ENCODE results near the gene RIBC2.

The RIBC2 gene

GRCh38 chr22:45376703-45377102 lies 36.8 kb upstream of the RIBC2 start:
- H3K4me3 ChIP-seq (ENCODE audit: low read length in 2 of 2), result no peak overlapping the region
- no peak overlapping the region for H3K14ac ChIP-seq (ENCODE audit: low read length)
- no peak overlapping the region for H3K23ac ChIP-seq (ENCODE audit: low read depth, low read length, poor library complexity)
- H3K4ac ChIP-seq (ENCODE audit: low read length), result no peak overlapping the region
- no peak overlapping the region for H3K18ac ChIP-seq (ENCODE audit: low read length)
- no peak overlapping the region for H2AK5ac ChIP-seq (ENCODE audit: low read depth, low read length)
- H3K9me3 ChIP-seq (replicated peaks in 1 of 2; ENCODE audit: control insufficient read depth in 2 of 2, insufficient read depth in 1 of 2, low read depth in 1 of 2, low read length in 2 of 2), result peaks cover 1 to 2% of the 10 kb centered on the region in 2 donors
- H3K27ac ChIP-seq (replicated peaks; ENCODE audit: low read length), result no peak overlapping the region
- no peak overlapping the region for H2AFZ ChIP-seq (ENCODE audit: low read length)
- H2BK120ac ChIP-seq (ENCODE audit: low read depth, low read length), result no peak overlapping the region
- H4K91ac ChIP-seq (ENCODE audit: low read depth, low read length, poor library complexity), result no peak overlapping the region
- H3K4me2 ChIP-seq (ENCODE audit: insufficient read depth, low read length, poor library complexity, severe bottlenecking), result no peak overlapping the region
- H2BK12ac ChIP-seq (ENCODE audit: low read length), result no peak overlapping the region
- no peaks in the 10 kb centered on the region for H3K36me3 ChIP-seq (replicated peaks in 1 of 2; ENCODE audit: control insufficient read depth in 2 of 2, insufficient read depth in 2 of 2, low read length in 2 of 2)
- peaks cover 0 to 11% (median 0%) of the 10 kb centered on the region in 3 experiments for H3K27me3 ChIP-seq (ENCODE audit: control insufficient read depth in 3 of 3, insufficient read depth in 3 of 3, low read depth in 1 of 3, low read length in 3 of 3)
- H3K4me1 ChIP-seq (ENCODE audit: control insufficient read depth in 2 of 2, insufficient read depth in 1 of 2, low read depth in 1 of 2, low read length in 2 of 2), result no peaks in the 10 kb centered on the region
- DNase-seq (ENCODE audit: low spot score), result no peak
- WGBS, 2 donors (ENCODE audit: extremely low coverage in 2 of 2, insufficient read length in 2 of 2, insufficient replicate concordance in 1 of 2), result no CpG with 5 or more reads among the region's 1 CpG
- no peak overlapping the region for H4K8ac ChIP-seq (ENCODE audit: low read depth, low read length)
- no peaks in the 10 kb centered on the region for H3K79me1 ChIP-seq (ENCODE audit: low read depth, low read length)
- H3K9ac ChIP-seq (ENCODE audit: low read depth, low read length, poor library complexity), result no peak overlapping the region
- no peak overlapping the region for H2BK15ac ChIP-seq (ENCODE audit: low read length)
- no peak overlapping the region for H2BK5ac ChIP-seq (ENCODE audit: low read length)

- H3K36me3 ChIP-seq (replicated peaks in 1 of 2; ENCODE audit: control insufficient read depth in 2 of 2, insufficient read depth in 2 of 2, low read length in 2 of 2), result no peaks in the 10 kb centered on the region
- H3K27ac ChIP-seq (replicated peaks; ENCODE audit: low read length), result no peak overlapping the region
- H3K4ac ChIP-seq (ENCODE audit: low read length), result no peak overlapping the region
- no peak overlapping the region for H3K4me2 ChIP-seq (ENCODE audit: insufficient read depth, low read length, poor library complexity, severe bottlenecking)
- no peak overlapping the region for H3K4me3 ChIP-seq (ENCODE audit: low read length in 2 of 2)
- peaks cover 0 to 21% (median 0%) of the 10 kb centered on the region in 3 experiments for H3K27me3 ChIP-seq (ENCODE audit: control insufficient read depth in 3 of 3, insufficient read depth in 3 of 3, low read depth in 1 of 3, low read length in 3 of 3)
- no peak overlapping the region for H3K9ac ChIP-seq (ENCODE audit: low read depth, low read length, poor library complexity)
- no peak overlapping the region for H2AFZ ChIP-seq (ENCODE audit: low read length)
- no peak for DNase-seq (ENCODE audit: low spot score)
- no peak overlapping the region for H4K91ac ChIP-seq (ENCODE audit: low read depth, low read length, poor library complexity)
- H2BK5ac ChIP-seq (ENCODE audit: low read length), result no peak overlapping the region
- H3K23ac ChIP-seq (ENCODE audit: low read depth, low read length, poor library complexity), result no peak overlapping the region
- H3K18ac ChIP-seq (ENCODE audit: low read length), result no peak overlapping the region
- no peak overlapping the region for H2BK120ac ChIP-seq (ENCODE audit: low read depth, low read length)
- no peak overlapping the region for H4K8ac ChIP-seq (ENCODE audit: low read depth, low read length)
- no peaks in the 10 kb centered on the region for H3K9me3 ChIP-seq (replicated peaks in 1 of 2; ENCODE audit: control insufficient read depth in 2 of 2, insufficient read depth in 1 of 2, low read depth in 1 of 2, low read length in 2 of 2)
- no peak overlapping the region for H2AK5ac ChIP-seq (ENCODE audit: low read depth, low read length)
- H3K14ac ChIP-seq (ENCODE audit: low read length), result no peak overlapping the region
- H3K79me1 ChIP-seq (ENCODE audit: low read depth, low read length), result no peaks in the 10 kb centered on the region
- H2BK15ac ChIP-seq (ENCODE audit: low read length), result no peak overlapping the region
- WGBS, 2 donors (ENCODE audit: extremely low coverage in 2 of 2, insufficient read length in 2 of 2, insufficient replicate concordance in 1 of 2), result no CpG with 5 or more reads among the region's 2 CpGs
- H3K4me1 ChIP-seq (ENCODE audit: control insufficient read depth in 2 of 2, insufficient read depth in 1 of 2, low read depth in 1 of 2, low read length in 2 of 2), result no peaks in the 10 kb centered on the region
- H2BK12ac ChIP-seq (ENCODE audit: low read length), result no peak overlapping the region
Observed at GRCh38 chr22:45381348-45381747, 32.1 kb upstream of the RIBC2 start.

DNA sequence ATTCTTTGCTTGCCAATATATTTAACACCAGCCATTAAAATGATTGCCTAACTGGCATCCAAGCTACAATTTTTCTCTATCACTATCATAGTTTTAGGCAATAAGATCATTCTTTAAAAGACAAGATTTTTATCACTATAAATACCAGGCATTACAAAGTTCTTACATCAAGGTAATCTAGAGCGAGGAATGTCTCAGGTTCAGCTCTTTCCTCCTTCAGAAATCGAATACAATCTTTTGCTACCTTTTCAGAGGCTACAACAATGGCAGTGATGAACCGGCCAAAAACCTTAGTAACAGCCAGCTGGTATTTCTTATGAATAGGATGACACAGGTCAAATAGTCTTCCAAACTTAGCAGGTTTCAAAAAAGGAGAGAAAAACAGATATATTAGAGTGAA lies 23.9 kb upstream of the RIBC2 start:
- no CpG with 5 or more reads among the region's 3 CpGs for WGBS, 2 donors (ENCODE audit: extremely low coverage in 2 of 2, insufficient read length in 2 of 2, insufficient replicate concordance in 1 of 2)
- Histone ChIP-seq H3K4me2 (ENCODE audit: insufficient read depth, low read length, poor library complexity, severe bottlenecking) (no peak overlapping the region), H2BK12ac (ENCODE audit: low read length) (no peak overlapping the region), H3K18ac (ENCODE audit: low read length) (no peak overlapping the region), H3K79me1 (ENCODE audit: low read depth, low read length) (no peaks in the 10 kb centered on the region), H4K91ac (ENCODE audit: low read depth, low read length, poor library complexity) (no peak overlapping the region), H3K14ac (ENCODE audit: low read length) (no peak overlapping the region), H3K4ac (ENCODE audit: low read length) (no peak overlapping the region), H3K36me3 (replicated peaks in 1 of 2; ENCODE audit: control insufficient read depth in 2 of 2, insufficient read depth in 2 of 2, low read length in 2 of 2) (no peaks in the 10 kb centered on the region), H2AFZ (ENCODE audit: low read length) (no peak overlapping the region), H3K27ac (replicated peaks; ENCODE audit: low read length) (no peak overlapping the region), H3K9me3 (replicated peaks in 1 of 2; ENCODE audit: control insufficient read depth in 2 of 2, insufficient read depth in 1 of 2, low read depth in 1 of 2, low read length in 2 of 2) (no peaks in the 10 kb centered on the region), H4K8ac (ENCODE audit: low read depth, low read length) (no peak overlapping the region), H2BK15ac (ENCODE audit: low read length) (no peak overlapping the region), H2AK5ac (ENCODE audit: low read depth, low read length) (no peak overlapping the region), H3K27me3 (ENCODE audit: control insufficient read depth in 3 of 3, insufficient read depth in 3 of 3, low read depth in 1 of 3, low read length in 3 of 3) (peaks cover 0 to 29% (median 0%) of the 10 kb centered on the region in 3 experiments), H3K23ac (ENCODE audit: low read depth, low read length, poor library complexity) (no peak overlapping the region), H3K4me1 (ENCODE audit: control insufficient read depth in 2 of 2, insufficient read depth in 1 of 2, low read depth in 1 of 2, low read length in 2 of 2) (no peaks in the 10 kb centered on the region), H3K9ac (ENCODE audit: low read depth, low read length, poor library complexity) (no peak overlapping the region), H3K4me3 (ENCODE audit: low read length in 2 of 2) (no peak overlapping the region), H2BK120ac (ENCODE audit: low read depth, low read length) (no peak overlapping the region), H2BK5ac (ENCODE audit: low read length) (no peak overlapping the region)
- no peak for DNase-seq (ENCODE audit: low spot score)

DNA sequence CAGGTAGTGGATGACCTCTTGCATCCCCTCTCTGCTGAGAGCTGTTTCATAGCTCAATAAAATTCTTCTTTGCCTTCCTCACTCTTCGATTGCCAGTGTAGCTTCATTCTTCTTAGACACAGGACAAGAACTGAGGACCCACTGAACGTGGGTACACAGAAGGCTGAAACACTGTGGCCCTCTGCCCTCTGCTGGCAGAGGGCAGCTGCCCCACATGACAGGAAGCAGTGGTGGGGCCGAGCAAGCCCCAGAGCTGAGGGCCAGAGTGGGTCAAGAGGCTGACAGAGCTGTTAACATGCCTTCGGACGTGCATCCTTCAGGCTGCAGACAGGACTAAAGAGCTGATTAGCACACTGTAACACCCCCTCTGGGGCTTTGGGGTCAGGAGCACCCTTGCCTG lies 15.7 kb upstream of the RIBC2 start:
- no peak overlapping the region for H4K8ac ChIP-seq (ENCODE audit: low read depth, low read length)
- no peak overlapping the region for H2BK15ac ChIP-seq (ENCODE audit: low read length)
- H2BK120ac ChIP-seq (ENCODE audit: low read depth, low read length), result no peak overlapping the region
- H3K9ac ChIP-seq (ENCODE audit: low read depth, low read length, poor library complexity), result no peak overlapping the region
- DNase-seq (ENCODE audit: low spot score), result no peak
- H3K4me2 ChIP-seq (ENCODE audit: insufficient read depth, low read length, poor library complexity, severe bottlenecking), result no peak overlapping the region
- no peak overlapping the region for H2AFZ ChIP-seq (ENCODE audit: low read length)
- peaks cover 0 to 5% of the 10 kb centered on the region in 2 donors for H3K4me1 ChIP-seq (ENCODE audit: control insufficient read depth in 2 of 2, insufficient read depth in 1 of 2, low read depth in 1 of 2, low read length in 2 of 2)
- H3K9me3 ChIP-seq (replicated peaks in 1 of 2; ENCODE audit: control insufficient read depth in 2 of 2, insufficient read depth in 1 of 2, low read depth in 1 of 2, low read length in 2 of 2), result no peaks in the 10 kb centered on the region
- no peaks in the 10 kb centered on the region for H3K36me3 ChIP-seq (replicated peaks in 1 of 2; ENCODE audit: control insufficient read depth in 2 of 2, insufficient read depth in 2 of 2, low read length in 2 of 2)
- H3K14ac ChIP-seq (ENCODE audit: low read length), result no peak overlapping the region
- no CpG with 5 or more reads among the region's 5 CpGs for WGBS, 2 donors (ENCODE audit: extremely low coverage in 2 of 2, insufficient read length in 2 of 2, insufficient replicate concordance in 1 of 2)
- no peak overlapping the region for H4K91ac ChIP-seq (ENCODE audit: low read depth, low read length, poor library complexity)
- H3K4me3 ChIP-seq (ENCODE audit: low read length in 2 of 2), result no peak overlapping the region
- H3K4ac ChIP-seq (ENCODE audit: low read length), result no peak overlapping the region
- no peaks in the 10 kb centered on the region for H3K79me1 ChIP-seq (ENCODE audit: low read depth, low read length)
- no peak overlapping the region for H3K18ac ChIP-seq (ENCODE audit: low read length)
- no peak overlapping the region for H3K23ac ChIP-seq (ENCODE audit: low read depth, low read length, poor library complexity)
- peaks cover 0 to 27% (median 0%) of the 10 kb centered on the region in 3 experiments for H3K27me3 ChIP-seq (ENCODE audit: control insufficient read depth in 3 of 3, insufficient read depth in 3 of 3, low read depth in 1 of 3, low read length in 3 of 3)
- no peak overlapping the region for H3K27ac ChIP-seq (replicated peaks; ENCODE audit: low read length)
- no peak overlapping the region for H2BK12ac ChIP-seq (ENCODE audit: low read length)
- no peak overlapping the region for H2BK5ac ChIP-seq (ENCODE audit: low read length)
- H2AK5ac ChIP-seq (ENCODE audit: low read depth, low read length), result peak overlapping the region; percentile 41

Measured in neuronal stem cell (in vitro differentiated cells).